A549 (cell line): Measurements from ENCODE around the gene MEA1.

Experiments
- CBX2 ChIP-seq: fragments of 200-600 bp; sonication (generic); IDR thresholded peaks from 2 replicates; pipeline ENCODE4 v1.6.1; 2016; ENCODE audit warnings: low read depth, mild to moderate bottlenecking, borderline replicate concordance
- CEBPB ChIP-seq, 2 experiments: fragments of >200 bp in 1 of 2; sonication (Bioruptor Twin) in 1 of 2; formaldehyde crosslinking in 1 of 2; IDR thresholded peaks; 2 replicates each; pipeline ENCODE4 v1.6.1; 2012 to 2016
- EP300 ChIP-seq, 2 experiments: fragments of >200 bp; sonication (Bioruptor Twin); formaldehyde crosslinking; IDR thresholded peaks; 2 replicates in 1 of 2; 3 replicates in 1 of 2; pipeline ENCODE4 v1.6.1; 2016 to 2017
- FOSB ChIP-seq: fragments of 250-450 bp; sonication (Bioruptor Pico); IDR thresholded peaks from 2 replicates; pipeline ENCODE4 v1.5.0; 2020; ENCODE audit warnings: mild to moderate bottlenecking, moderate library complexity
- MAZ ChIP-seq: fragments of 150-350 bp; IDR thresholded peaks from 2 replicates; pipeline ENCODE4 v1.6.1; 2014; ENCODE audit warnings: antibody characterized with exemption, low read depth, low read length, borderline replicate concordance
- MYC ChIP-seq: IDR thresholded peaks from 2 replicates; pipeline ENCODE4 v1.6.1; 2012; ENCODE audit warnings: mild to moderate bottlenecking, inconsistent platforms, low read length, improper control_type of control experiment, borderline replicate concordance
- POLR2A ChIP-seq: IDR thresholded peaks from 2 replicates; pipeline ENCODE4 v1.6.1; 2012; ENCODE audit warnings: mild to moderate bottlenecking, low read length
- RAD21 ChIP-seq, 2 experiments: fragments of >200 bp in 1 of 2; sonication (Bioruptor Twin) in 1 of 2; formaldehyde crosslinking in 1 of 2; IDR thresholded peaks in 1 of 2; conservative IDR thresholded peaks in 1 of 2; 2 replicates in 1 of 2; 3 replicates in 1 of 2; pipeline ENCODE4 v1.6.1; 2012 to 2018; ENCODE audit warnings: inconsistent platforms in 1 of 2
- SMC3 ChIP-seq: fragments of >200 bp; sonication (Bioruptor Twin); formaldehyde crosslinking; IDR thresholded peaks from 3 replicates; pipeline ENCODE4 v1.6.1; 2018; ENCODE audit warnings: inconsistent platforms
- ZNF302 ChIP-seq: fragments of 250-450 bp; sonication (Bioruptor Pico); IDR thresholded peaks from 2 replicates; pipeline ENCODE4 v1.9.0; 2021; ENCODE audit warnings: inconsistent platforms, mild to moderate bottlenecking, moderate library complexity
- TF ChIP-seq, protein P1 (sequence below): fragments of >200 bp; sonication (Bioruptor Twin); formaldehyde crosslinking; IDR thresholded peaks from 3 replicates; pipeline ENCODE4 v1.5.1; 2016
- TF ChIP-seq, protein P2 (sequence below): fragments of 200-600 bp; sonication (generic); IDR thresholded peaks from 2 replicates; pipeline ENCODE4 v1.6.1; 2016; ENCODE audit warnings: antibody characterized with exemption, mild to moderate bottlenecking, moderate library complexity
- TF ChIP-seq, protein P3 (sequence below): IDR thresholded peaks from 2 replicates; pipeline ENCODE4 v1.6.1; 2012

DNA sequence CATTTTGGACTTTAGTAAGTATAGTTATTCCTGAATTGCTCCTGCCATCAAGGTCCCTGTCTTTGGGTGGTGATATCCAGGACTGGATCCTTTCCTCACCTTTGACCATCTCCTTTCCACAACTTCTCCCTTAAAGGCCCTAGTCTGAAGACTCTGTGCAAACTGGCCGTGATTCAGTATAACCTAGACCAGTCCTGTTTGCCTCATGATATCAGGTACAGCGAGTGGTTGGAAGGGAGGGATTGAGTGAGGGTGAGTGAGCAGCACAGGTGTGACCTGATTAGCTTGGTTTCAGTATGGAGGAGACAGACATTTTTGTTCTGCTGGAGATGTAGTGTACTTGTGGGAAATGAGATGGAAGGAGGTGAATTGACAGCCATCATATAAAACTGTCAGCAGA is 5.4 kb upstream of the MEA1 start:
- TF ChIP-seq POLR2A: no peak
- TF ChIP-seq, protein P1, sequence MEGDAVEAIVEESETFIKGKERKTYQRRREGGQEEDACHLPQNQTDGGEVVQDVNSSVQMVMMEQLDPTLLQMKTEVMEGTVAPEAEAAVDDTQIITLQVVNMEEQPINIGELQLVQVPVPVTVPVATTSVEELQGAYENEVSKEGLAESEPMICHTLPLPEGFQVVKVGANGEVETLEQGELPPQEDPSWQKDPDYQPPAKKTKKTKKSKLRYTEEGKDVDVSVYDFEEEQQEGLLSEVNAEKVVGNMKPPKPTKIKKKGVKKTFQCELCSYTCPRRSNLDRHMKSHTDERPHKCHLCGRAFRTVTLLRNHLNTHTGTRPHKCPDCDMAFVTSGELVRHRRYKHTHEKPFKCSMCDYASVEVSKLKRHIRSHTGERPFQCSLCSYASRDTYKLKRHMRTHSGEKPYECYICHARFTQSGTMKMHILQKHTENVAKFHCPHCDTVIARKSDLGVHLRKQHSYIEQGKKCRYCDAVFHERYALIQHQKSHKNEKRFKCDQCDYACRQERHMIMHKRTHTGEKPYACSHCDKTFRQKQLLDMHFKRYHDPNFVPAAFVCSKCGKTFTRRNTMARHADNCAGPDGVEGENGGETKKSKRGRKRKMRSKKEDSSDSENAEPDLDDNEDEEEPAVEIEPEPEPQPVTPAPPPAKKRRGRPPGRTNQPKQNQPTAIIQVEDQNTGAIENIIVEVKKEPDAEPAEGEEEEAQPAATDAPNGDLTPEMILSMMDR: no peak
- no peak for TF ChIP-seq ZNF302 (CRISPR knock-in tag)
- no peak for TF ChIP-seq CEBPB (IDR thresholded peaks at IDR 0.05)
- TF ChIP-seq MYC: no peak
- TF ChIP-seq RAD21 (conservative IDR thresholded peaks at IDR 0.05 in 1 of 2, IDR thresholded peaks at IDR 0.05 in 1 of 2): no peak
- no peak for TF ChIP-seq EP300 (IDR thresholded peaks at IDR 0.05)
- TF ChIP-seq MAZ: no peak
- TF ChIP-seq SMC3: no peak
- no peak for TF ChIP-seq CBX2
- TF ChIP-seq FOSB (CRISPR knock-in tag): no peak
- TF ChIP-seq, protein P2, sequence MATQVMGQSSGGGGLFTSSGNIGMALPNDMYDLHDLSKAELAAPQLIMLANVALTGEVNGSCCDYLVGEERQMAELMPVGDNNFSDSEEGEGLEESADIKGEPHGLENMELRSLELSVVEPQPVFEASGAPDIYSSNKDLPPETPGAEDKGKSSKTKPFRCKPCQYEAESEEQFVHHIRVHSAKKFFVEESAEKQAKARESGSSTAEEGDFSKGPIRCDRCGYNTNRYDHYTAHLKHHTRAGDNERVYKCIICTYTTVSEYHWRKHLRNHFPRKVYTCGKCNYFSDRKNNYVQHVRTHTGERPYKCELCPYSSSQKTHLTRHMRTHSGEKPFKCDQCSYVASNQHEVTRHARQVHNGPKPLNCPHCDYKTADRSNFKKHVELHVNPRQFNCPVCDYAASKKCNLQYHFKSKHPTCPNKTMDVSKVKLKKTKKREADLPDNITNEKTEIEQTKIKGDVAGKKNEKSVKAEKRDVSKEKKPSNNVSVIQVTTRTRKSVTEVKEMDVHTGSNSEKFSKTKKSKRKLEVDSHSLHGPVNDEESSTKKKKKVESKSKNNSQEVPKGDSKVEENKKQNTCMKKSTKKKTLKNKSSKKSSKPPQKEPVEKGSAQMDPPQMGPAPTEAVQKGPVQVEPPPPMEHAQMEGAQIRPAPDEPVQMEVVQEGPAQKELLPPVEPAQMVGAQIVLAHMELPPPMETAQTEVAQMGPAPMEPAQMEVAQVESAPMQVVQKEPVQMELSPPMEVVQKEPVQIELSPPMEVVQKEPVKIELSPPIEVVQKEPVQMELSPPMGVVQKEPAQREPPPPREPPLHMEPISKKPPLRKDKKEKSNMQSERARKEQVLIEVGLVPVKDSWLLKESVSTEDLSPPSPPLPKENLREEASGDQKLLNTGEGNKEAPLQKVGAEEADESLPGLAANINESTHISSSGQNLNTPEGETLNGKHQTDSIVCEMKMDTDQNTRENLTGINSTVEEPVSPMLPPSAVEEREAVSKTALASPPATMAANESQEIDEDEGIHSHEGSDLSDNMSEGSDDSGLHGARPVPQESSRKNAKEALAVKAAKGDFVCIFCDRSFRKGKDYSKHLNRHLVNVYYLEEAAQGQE: no peak
- TF ChIP-seq, protein P3, sequence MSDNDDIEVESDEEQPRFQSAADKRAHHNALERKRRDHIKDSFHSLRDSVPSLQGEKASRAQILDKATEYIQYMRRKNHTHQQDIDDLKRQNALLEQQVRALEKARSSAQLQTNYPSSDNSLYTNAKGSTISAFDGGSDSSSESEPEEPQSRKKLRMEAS: no peak
